ENCODE measurements around the gene C5orf63.
"Not testable (repeated sequence)": the region's sequence is repeated elsewhere in the genome, so short reads cannot be mapped to it uniquely, and the experiment has no call there.

C5orf63 gene

DNA sequence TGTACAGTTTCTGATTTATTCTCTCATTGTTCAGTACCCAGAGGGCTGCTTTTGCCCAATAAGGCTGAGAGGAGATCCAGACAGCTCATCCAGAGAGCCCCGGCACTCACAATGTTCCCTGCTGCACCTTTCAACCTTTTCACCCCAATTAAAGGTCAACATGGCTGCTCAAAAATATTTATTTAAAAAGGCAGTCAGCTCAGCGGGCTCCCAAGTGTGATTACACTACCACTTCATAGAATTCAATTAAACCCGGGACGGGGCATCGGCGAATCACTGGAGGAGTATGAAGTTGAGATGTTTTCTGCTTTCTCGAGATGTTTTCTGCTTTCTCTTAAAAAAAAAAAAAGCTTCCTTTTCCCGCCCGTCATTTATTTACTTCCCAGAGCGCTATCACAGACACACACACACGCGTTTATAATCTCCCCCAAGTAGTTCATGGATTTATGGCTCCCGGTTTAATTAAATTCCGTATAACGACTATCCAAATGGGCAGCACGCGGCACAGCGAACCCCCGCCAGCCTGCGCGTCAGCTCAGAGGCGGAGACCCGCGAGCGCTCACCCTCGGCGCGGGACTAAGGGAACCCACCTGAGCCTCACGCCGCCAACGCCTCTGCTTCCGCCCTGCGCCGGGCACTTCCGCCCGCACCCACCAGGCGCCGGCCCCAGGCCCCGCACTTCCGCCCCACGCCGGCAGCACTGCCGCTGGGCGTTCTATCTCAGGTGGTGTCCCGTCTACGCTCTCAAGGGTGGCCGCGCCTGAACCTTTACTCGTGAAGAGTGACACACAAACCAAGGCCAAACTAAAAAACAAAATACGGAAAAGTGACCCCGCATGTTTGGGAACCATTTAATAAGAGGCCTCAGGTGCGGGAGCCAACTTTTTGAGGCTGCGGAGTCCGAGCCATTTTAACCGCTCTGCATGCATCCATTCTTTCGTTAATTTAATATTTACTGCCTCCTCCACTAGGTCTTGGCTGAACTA, at the start of gene C5orf63:
TSS of gene C5orf63 (minus strand) at position 642 of the 986 bp plus-strand sequence. CDS start 14,507 bp downstream, outside the sequence.
- peak; percentile 8 to 48 (median 36) for DNase-seq

DNA sequence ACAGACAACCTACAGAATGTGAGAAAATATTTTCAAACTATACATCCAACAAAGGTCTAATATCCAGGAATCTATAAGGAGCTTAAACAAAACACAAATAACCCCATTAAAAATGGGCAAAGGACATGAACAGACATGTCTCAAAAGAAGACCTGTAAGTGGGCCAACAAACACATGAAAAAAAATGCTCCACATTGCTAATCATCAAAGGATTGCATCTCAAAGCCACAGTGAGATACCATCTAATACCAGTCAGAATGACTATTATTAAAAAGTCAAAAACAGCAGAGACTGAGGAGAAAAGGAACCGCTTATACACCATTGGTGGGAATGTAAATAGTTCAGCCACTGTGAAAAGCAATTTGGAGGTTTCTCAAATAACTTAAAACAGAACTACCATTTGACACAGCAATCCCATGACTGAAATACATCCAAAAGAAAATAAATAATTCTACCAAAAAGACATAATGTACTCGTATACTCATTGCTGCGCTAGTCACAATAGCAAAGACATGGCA, 39.1 kb upstream of the C5orf63 start:
- DNase-seq = no peak

DNA sequence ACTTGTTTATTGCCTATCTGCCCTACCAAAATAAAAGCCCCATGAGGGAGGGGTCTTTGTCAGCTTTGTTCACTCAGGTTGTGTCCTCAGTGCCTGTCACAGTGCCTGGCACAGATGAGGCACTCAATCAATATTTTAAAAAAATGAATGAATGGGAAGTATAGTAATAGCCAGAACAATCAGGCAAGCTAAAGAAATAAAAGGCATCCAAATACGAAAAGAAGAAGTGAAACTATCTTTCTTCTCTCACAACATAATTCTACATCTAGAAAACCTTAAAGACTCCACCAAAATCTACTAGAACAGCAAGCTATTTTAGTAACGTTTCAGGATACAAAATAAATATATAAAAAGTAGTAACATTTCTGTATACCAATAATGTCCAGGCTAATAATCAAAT, 37.8 kb upstream of the C5orf63 start:
- no peak for DNase-seq

DNA sequence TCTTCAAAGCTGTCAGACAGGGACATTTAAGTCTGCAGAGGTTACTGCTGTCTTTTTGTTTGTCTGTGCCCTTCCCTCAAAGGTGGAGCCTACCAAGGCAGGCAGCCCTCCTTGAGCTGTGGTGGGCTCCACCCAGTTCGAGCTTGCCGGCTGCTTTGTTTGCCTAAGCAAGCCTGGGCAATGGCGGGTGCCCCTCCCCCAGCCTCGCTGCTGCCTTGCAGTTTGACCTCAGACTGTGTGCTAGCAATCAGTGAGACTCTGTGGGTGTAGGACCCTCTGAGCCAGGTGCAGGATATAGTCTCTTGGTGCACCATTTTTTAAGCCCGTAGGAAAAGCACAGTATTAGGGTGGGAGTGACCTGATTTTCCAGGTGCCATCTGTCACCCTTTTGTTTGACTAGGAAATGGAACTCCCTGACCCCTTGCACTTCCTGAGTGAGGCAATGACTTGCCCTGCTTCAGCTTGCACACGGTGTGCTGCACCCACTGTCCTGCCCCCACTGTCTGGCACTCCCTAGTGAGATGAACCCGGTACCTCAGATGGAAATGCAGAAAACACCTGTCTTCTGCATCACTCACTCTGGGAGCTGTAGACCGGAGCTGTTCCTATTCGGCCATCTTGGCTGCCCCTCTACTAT, 35.4 kb upstream of the C5orf63 start:
- DNase-seq = not testable (repeated sequence)

DNA sequence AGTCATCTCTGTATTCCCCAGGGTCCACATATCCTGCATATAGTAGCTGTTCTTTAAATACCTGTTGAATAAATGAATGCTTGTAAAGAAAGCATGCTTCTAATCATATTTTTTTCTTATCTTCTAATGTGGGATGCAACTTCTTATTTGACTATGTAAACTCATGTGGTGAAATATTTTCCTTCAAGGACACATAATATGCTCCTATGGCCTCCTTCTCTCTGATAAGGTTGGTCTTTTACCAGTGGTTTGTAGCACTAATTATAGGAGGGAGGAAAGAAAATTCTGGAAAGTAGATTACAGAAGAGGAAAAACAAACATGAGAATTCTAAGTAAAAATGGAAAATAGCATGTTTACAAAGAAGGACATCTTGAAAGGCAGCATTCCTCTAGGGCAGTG, 28.6 kb upstream of the C5orf63 start:
- no peak for DNase-seq

DNA sequence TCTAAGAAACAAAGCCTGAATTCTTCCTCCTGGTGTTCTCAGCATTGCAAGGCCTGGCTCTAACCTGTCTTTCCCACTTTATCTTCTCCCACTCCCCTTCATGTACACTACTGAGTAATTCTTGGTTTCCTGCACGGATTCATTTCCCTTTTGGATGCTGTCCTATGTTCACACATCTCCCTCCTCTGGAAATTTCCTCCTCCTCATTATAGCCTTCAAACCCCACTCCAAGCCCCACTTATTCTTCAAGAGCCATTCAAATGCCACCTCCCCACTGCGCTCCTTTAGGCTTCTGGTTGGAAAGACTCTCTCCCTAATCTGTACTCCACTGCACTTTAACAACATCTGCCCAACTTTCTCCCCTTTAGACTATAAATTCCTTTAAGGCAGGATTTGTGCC, 28.2 kb upstream of the C5orf63 start:
- DNase-seq = no peak

DNA sequence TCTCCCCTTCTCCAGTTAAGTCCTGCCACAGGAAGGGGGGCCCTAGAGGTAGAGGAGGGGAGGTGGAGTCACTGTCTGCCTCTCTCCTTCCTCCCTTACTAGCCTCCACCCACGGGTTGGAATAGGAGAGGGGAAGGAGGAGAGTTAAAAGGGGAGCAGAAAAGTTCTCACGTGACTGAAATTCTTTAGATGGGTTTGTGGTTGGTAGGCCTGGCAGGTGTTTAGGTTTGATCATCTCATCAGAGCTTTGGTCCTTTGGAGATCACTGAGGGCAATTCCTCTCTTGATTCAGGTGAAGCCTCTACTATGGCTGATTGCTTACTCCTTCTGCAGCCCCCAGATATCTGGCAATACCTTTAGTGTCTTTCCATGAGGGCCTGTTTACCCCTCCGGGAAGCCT, 24.9 kb upstream of the C5orf63 start:
- no peak for DNase-seq

DNA sequence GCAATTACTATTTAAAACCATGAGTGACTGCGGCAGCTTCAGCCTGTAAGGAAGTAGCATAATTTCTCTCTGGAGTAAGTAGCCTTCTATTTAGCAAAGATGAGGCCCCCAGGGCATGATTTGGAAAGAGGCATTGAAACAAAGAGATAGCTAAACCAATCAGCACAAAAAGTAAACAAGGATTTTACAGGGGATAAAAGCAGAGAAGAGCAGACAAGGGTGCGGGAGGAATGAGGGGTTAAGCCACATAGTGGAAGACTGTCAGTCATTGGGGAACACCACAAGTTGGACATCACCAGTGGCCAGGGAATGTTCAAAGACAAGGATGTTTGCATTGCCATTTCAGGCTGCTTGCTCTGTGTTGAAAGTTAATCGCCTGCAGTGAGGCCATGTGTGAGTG, 24.0 kb upstream of the C5orf63 start:
- DNase-seq = no peak

DNA sequence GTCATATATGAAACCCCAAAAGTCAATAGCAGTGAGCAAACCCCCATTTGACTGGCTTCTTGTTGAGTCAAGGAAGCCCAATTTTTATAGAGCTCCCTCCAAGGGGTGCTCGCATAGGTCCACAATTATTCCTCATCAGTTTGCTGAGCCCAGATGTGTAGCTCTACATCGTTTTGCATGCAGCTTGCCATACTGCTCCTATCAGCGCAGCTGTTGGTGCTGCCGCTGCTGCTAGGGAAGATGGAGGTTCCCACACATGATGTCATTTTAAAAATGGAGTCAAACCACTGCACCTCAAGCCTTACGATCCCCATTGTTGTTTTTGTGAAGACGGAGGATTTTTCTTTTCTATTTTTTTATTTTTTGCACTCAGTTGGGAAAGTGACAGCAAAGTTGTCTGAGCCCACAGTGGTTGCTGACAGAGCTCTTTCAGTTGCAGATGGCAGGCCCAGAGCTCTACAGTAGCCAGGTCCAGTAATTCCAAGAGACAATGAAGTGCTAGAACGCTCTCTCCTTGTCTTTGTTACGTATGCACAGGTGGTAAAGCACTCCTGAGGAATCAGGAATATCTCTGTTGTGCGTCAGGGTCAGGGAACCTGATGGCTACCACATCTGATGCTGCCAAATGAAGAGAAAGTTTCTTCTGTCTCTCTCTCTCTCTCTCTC, 23.2 kb upstream of the C5orf63 start:
- no peak for DNase-seq

DNA sequence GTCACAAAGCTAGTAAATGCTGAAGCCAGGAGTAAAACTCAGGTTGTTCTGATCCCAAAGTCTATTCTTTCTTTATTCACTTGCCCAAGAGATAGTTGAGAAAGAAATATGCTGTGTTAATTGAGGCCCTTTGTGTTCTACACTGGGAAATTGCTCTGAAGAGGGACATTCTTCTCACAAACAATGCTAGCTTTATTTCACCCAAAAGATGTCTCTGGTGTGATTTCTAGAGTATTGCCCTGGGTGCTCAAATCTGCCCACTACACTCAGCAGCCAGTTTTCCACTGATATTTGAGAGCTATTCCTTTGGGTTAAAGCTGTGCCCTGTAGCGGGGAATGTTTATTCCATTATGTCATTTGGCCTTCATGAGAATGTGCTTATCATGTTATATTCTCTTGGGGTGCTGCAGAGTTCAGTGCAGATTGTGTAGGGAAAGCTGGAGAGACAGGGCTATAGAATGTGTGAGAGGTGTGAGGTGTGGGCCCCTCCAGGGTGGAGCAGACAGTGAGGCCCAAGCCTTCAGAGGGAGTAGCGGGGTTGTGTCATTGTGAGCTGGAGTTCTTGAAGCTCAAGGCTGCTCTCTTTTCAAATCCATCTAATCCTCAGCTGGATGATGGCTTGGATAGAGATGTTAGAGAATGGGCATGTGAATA, 21.0 kb upstream of the C5orf63 start:
- no peak for DNase-seq

DNA sequence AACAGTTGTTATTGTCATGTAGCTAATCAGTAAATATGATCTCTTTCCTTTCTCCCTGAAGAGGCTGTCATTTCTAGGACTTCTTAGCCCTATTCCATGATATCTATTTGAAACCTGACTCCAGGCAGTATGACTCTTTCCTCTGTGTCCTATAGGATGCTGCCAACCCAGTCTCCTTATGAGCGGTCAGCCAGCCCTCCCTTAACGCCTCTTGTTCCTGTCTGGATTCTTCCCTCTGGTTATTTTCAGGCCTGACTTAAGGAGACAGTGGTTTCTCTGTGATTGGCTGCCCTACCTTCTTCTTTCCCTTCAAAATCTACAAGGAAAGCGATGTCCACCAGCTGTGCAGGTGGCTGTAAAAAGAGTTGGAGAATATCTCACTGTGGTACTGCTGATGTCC, 19.4 kb upstream of the C5orf63 start:
- no peak for DNase-seq

DNA sequence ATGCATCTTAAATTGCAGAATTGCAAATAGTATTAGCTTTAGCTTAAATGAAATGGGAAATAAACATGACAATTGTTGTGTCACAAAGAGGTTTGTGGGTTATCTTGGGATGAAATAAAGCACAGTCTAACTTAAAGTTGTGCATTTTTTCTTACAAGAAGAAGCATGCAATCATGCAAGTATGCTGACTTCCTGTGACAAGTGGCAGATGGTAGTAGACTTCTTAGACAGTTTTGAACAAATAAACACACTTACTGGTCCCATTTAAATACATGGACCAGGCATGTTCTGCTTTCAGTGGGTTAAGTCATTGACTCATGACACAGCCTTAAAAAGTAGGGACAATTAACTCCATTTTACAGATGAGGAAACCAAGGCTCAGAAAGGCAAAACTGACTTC, 15.9 kb upstream of the C5orf63 start:
- DNase-seq = no peak

DNA sequence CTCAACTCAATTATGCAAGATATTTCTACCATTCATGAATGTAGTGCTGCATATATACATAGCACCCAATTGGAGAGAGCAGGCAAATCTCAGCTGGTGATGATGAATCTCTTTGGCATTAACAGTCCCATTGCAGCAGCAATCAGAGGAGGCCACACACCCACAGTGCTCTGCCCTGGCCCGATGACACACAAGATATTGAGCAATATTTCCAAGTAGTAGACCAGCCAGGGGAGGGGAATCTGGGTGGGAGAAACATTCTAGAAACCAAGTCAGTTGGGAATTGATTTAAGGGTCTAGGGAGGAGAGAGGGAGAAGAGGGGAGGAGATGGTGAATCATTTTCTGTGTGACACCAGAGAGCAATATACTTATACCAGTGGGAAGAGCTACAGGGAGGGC, 14.9 kb upstream of the C5orf63 start:
- no peak for DNase-seq

DNA sequence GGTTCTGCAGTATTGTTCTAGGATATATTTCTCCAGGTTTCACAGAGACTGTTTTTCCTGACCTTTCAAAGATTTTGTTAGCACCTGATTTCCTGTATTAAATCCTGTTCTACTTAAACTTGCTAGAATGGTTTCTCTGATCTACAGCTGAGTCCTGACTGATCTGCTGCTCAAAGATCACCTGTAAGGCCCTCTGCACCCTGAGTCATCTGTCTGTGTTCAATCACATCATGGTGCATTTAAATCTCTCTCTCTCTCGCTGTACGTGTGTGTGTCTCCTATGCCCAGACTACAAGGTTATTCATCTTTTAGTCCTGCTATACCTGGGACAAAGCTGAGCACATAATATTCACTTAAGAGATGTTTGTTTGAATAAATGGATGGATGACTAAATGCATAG, 13.3 kb upstream of the C5orf63 start:
- DNase-seq = no peak

DNA sequence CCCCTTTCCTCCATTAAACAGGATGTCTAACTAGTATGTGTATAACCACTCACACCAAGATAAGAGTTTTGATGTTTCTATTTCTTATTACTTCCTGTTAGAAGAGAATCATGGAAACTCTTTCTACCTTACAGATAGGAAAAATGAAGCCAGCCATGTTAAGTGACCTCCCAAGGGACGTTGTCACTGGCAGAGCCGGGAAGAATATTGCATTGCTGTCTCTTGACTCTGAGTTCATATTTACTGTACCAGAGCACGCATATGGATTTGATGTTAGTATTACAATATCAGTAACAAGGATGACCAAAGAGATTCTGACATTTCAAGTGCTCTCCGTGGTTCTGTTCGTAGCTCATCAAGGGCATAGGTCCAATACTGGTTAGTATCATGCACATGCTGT, 12.5 kb upstream of the C5orf63 start:
- no peak for DNase-seq

DNA sequence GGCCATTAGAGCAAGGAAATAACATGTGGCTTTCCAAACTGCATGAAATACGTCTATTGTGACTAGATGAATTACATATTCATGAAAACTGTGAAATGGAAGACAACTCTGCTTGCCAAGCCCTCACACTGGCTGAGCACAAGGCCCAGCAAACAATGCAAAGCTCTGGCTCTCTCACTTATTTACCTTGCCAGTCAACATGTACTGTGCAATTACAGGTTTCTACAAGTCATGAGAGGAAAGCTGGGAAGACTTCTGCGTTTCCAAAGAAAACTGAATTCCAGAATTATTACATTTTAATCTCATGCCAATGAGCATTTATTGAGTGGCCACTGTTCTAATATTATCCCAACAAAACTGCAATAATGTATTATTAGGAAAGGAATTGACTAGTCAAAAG, 12.1 kb upstream of the C5orf63 start:
- no peak for DNase-seq

DNA sequence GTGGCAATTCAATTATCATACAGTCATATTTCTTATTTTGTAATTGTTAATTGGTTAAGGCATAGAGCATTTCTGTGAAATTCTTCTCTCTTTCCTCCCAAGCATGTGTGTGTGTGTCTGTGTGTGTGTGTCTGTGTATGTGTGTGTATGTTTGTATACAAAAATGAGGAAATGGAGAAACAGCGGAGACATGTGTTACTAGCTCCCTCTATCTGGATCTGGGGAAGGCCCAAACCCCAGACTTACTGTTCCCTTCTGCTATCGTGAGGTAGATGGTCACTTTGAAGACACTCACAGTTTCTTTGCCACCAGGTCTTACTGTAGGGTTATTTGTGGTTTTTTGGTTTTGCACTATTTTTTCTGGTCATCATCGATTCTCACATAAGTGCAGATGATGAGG, 11.4 kb upstream of the C5orf63 start:
- DNase-seq = no peak

DNA sequence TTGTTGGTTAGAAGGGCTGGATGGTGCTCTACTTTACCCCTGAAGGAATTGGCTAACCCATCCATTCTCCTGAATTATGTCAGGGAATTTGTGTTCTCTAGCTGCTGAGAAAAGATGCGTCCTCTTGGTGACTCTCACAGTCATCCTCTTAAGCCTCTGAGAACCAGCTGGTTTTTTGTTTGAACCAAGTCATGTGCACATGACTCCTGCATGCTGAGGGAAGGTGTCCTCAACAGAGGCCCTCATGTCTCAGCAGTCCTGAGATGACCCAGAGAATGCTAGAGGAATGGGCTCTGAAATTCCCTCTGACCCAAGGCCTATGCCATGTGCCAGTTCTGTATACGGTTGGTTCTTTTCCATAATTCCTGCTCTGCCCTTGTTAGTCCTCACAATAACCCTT, 10.4 kb upstream of the C5orf63 start:
- no peak for DNase-seq

DNA sequence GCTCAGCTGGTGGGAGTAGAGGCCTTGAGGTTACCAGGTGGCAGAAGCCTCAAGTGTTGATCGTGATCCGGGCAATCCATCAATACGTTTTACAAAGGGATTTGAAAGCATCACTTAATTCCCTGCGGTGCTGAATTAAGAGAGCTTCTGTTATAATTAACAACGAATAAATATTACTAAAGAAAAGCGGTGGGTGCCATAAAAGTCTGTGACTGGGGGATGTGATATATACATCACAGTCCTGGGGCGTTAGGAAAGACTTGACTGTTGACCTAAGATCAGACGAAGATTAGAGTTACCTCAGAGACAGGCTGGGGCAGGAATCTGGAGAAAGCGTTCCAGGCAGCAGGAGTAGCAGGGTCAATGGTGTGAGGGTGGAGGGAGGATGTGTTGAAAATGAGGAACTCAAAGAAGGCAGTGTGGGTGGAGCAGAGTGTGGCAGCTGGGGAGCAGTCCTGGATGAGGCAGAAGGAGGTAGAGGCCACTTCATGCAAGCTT, 6.7 kb upstream of the C5orf63 start:
- no peak for DNase-seq

DNA sequence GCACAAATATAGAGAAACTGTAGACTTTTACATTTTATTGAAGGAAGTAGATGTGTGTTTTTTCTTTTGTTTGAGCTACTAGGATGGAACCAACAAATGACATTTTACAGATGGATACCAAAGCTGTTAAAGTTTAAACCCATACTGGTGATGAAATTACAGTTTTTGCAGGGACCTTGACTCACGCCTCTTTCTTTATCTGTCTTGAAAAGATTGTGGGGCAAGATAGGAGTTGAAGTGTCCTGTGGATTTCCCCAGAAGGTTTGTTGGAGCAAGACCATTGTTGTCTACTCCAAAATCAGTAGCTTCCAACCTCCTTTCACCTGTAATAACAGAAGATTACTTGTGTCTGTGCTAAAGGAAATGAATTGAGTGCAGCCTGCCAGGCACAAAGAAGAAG, 4.1 kb upstream of the C5orf63 start:
- no peak for DNase-seq

DNA sequence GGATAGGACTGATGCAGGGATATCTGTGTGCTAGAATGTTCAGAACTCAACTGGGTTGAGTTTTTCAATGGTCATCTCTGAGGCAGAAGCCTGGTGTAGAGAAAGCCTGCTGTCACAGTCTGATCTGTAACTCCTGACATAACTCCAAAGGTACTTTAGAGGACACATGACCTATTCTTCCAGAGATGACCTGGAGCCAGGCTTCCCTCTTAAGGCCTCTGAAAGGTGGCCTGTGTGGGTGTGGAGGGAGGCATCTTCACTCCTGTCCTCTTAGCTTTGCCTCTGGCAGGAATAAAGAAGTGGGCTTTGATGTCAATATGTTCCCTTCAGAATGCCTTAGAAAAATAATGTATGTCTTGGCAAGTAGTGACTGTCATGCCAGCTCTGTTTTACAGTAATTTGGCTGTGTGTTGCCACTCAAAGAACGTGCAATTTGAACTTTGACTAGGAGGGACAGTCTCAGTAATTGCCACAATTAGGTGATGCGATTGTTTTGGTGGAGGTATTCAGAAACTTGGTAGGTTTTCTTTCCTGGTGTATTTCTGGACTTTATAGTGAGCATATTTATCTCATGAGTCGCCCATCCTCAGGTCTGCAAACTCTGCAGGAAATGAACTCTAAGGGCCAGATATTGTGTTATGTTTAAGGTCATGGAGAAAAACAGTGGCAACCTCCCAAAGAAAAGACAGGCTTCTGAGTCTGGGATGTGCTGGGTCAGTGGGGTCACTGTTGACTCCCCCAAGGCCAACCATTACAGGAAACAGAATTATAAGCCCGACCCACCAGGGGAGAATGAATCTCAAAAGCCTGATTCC, 3.2 kb upstream of the C5orf63 start:
- no peak for DNase-seq

DNA sequence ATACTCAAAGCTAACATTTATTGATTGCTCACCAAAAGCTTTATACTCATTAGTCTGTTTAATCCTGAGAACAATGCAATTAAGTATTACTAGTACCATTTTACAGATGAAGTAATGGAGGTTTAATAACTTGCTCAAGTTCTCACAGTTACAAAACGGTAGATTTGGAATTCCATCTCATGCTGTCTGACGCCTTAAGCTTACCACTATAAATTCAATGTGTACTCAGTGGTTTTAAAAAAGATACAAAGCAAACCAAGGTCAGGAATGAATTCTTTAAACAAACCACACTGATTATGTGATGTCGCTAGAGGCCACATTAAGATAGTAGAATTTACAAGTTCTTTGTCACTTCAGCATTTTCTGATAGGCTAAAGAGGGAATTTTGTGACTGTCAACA, 1.2 kb upstream of the C5orf63 start:
- no peak for DNase-seq

Data from activated naive CD4-positive, alpha-beta T cell (primary cell).